ENCODE measurements around the gene HSFX4.

GRCh38 chrX:149939655-149939904 lies 10.2 kb downstream of the HSFX4 start:
- TF ChIP-seq CTCF (IDR thresholded peaks at IDR 0.05) (no peak), ZFX (IDR thresholded peaks at IDR 0.05; ENCODE audit: borderline replicate concordance) (no peak)
